Lower lobe of right lung (tissue), 2 donors: Measurements from ENCODE around the gene IFT172. TPM values are rescaled to one million over a fixed set of nuclear protein-coding genes. Genes with fewer than 3 reads are reported as not detected.

ENCODE experiments used
- ATAC-seq, 2 donors: fragments of 200-7000 bp; cut with Tn5 transposase; one replicate each; pipeline ENCODE4 v1.9.1; 2020 to 2022; ENCODE audit warnings: mild to moderate bottlenecking in 2 of 2, moderate library complexity in 2 of 2
- DNase-seq: peaks from one replicate; pipeline ENCODE4 v3.0.0-alpha.2; 2020
- H3K27ac ChIP-seq: fragments of 200-600 bp; one replicate; pipeline ENCODE4 v1.8.0; 2022
- H3K27me3 ChIP-seq: fragments of 200-600 bp; one replicate; pipeline ENCODE4 v1.8.0; 2022; ENCODE audit warnings: low read depth
- H3K36me3 ChIP-seq: fragments of 200-600 bp; one replicate; pipeline ENCODE4 v1.8.0; 2022; ENCODE audit warnings: mild to moderate bottlenecking
- H3K4me1 ChIP-seq: fragments of 200-600 bp; one replicate; pipeline ENCODE4 v1.8.0; 2022
- H3K4me3 ChIP-seq: fragments of 200-600 bp; one replicate; pipeline ENCODE4 v1.8.0; 2022; ENCODE audit warnings: mild to moderate bottlenecking
- H3K9me3 ChIP-seq: fragments of 200-600 bp; one replicate; pipeline ENCODE4 v1.8.0; 2022
- intact Hi-C: fragments of 100-400 bp; cut with DNase I; formaldehyde crosslinking; loops from one replicate; pipeline ENCODE4 v1.11.0; 2022
- total RNA-seq: library from RNA; stranded (reverse); fragmentation: NEBNext Ultra II Directional; extraction: Animal tissue kit (Norgen Biotek cat#: 25700); gene quantifications from one replicate; pipeline ENCODE4 v1.2.1, GENCODE V29; 2021
- TF ChIP-seq, protein P1 (sequence below): fragments of 200-600 bp; IDR thresholded peaks from one replicate; pipeline ENCODE4 v1.8.0; 2022; ENCODE audit warnings: antibody characterized with exemption, mild to moderate bottlenecking
- donor health status: DM: no; HTN: yes; CAD: no; lungs with severe emphysema.

IFT172 gene
- total RNA-seq, 1 donor from 2014 or later, result 38.1 TPM

DNA sequence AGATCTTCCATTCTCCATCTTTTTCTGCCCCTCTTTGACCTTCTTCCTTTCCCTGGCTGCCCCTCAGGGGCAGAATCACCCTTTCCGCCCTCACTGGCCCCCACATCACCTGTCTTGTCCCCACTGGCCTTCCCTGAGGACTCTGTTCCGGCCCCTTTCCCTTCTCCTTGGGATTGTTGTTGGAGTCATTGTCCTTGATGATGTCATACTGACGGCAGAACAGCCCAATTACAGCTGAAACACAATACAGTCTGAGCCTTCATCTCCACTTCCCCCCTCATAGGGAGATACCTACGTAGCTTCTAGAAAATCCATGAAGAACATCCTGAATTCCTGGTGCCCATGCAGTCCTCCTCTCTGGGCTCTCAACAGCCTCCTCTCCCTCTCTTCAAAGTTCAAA, 3.0 kb upstream of the IFT172 start:
- Histone ChIP-seq H3K9me3 (no peaks in the 10 kb centered on the region), H3K27ac (no peak overlapping the region), H3K27me3 (peaks cover 25% of the 10 kb centered on the region), H3K36me3 (no peaks in the 10 kb centered on the region), H3K4me1 (peaks cover 33% of the 10 kb centered on the region), H3K4me3 (no peak overlapping the region)
- no peak for ATAC-seq
- intact Hi-C loops, result no loop called here
- DNase-seq, result no peak
- TF ChIP-seq, protein P1, sequence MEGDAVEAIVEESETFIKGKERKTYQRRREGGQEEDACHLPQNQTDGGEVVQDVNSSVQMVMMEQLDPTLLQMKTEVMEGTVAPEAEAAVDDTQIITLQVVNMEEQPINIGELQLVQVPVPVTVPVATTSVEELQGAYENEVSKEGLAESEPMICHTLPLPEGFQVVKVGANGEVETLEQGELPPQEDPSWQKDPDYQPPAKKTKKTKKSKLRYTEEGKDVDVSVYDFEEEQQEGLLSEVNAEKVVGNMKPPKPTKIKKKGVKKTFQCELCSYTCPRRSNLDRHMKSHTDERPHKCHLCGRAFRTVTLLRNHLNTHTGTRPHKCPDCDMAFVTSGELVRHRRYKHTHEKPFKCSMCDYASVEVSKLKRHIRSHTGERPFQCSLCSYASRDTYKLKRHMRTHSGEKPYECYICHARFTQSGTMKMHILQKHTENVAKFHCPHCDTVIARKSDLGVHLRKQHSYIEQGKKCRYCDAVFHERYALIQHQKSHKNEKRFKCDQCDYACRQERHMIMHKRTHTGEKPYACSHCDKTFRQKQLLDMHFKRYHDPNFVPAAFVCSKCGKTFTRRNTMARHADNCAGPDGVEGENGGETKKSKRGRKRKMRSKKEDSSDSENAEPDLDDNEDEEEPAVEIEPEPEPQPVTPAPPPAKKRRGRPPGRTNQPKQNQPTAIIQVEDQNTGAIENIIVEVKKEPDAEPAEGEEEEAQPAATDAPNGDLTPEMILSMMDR, result no peak

DNA sequence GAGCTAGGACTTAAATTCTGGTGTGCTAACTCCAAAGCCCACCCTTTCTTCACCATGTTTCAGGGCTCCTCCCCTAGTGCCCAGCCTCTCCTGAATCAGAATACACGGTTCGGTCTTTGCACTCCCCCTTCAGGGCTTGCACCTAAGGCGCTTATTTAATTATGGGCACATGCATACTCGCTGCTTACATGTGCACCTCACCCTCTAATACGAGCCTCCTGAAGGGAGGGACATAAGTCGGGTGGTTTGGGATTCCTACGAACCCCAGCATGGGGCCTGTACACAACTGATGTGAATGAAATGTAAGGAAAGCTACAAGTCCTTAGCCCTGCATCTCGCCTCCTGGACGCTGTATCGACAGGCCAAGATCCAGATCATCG, 435 bp downstream of the IFT172 start:
- Histone ChIP-seq H3K4me3 (peak overlapping the region; percentile 70), H3K4me1 (peaks cover 13% of the 10 kb centered on the region), H3K27me3 (peaks cover 3% of the 10 kb centered on the region), H3K9me3 (no peaks in the 10 kb centered on the region), H3K36me3 (peaks cover 18% of the 10 kb centered on the region), H3K27ac (peak overlapping the region; percentile 74)
- peak; percentile 1 to 13 for ATAC-seq
- DNase-seq, result no peak
- intact Hi-C loops, result no loop called here
- TF ChIP-seq, protein P1, result no peak

DNA sequence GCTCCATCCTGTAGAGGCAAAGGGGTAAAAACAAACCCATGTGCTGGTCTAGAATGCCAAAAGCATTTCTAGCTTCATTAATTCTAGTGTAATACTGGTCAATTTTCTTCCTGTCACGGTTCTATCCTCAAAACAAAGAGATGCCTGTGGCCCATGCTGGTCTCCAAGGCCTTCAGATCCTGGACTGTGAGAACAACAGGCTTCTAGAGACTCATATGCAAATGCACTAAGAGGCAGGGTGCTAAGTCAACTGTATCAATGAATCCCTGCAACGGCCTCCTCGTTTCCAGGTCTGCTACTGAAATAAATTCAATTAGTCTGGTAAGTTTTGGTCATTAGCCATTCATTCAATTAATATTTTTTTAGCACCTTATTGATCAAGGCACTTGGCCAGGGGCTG, 4.0 kb downstream of the IFT172 start:
- H3K27ac ChIP-seq, result no peak overlapping the region
- TF ChIP-seq, protein P1, result no peak
- H3K36me3 ChIP-seq, result peaks cover 45% of the 10 kb centered on the region
- peaks cover 13% of the 10 kb centered on the region for H3K4me1 ChIP-seq
- DNase-seq, result no peak
- no peaks in the 10 kb centered on the region for H3K27me3 ChIP-seq
- intact Hi-C loops, result no loop called here
- no peak overlapping the region for H3K4me3 ChIP-seq
- no peaks in the 10 kb centered on the region for H3K9me3 ChIP-seq
- no peak for ATAC-seq

DNA sequence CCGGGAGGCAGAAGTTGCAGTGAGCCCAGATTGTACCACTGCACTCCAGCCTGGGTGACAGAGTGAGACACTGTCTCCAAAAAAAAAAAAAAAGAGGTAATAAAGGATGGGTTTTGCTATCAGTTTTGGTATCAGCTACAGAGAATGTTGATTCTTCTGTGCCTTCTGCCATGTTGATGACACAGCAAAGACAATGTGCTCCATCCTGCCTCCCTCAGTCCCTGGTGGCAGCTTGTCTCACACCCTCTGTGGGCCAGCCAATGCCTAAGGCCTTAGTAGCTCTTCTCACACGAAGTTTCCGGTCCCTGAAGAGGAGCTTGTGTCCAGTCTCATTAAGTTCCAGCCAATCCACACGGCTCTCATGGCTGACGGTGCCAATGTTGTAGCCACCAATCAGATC, 17.6 kb downstream of the IFT172 start:
- Histone ChIP-seq H3K36me3 (peaks cover 65% of the 10 kb centered on the region), H3K27me3 (no peaks in the 10 kb centered on the region), H3K9me3 (no peaks in the 10 kb centered on the region), H3K4me1 (no peaks in the 10 kb centered on the region), H3K4me3 (no peak overlapping the region), H3K27ac (no peak overlapping the region)
- no peak for ATAC-seq
- DNase-seq, result no peak
- intact Hi-C loops, result no loop called here
- TF ChIP-seq, protein P1, result no peak

DNA sequence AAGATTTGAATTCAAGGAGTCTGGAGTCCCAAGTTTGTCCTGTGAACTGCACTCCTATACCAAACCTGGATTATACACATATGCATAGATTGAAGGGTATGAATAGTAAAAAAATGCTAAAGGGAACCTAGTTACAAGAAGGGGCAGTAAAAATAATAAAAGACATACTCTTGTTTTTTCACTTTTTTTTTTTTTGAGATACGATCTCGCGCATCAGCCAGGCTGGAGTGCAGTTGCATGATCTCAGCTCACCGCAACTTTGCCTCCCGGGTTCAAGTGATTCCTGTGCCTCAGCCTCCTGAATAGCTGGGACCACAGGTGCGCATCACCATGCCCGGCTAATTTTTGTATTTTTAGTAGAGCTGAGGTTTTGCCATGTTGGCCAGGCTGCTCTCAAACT, 25.1 kb downstream of the IFT172 start:
- Histone ChIP-seq H3K36me3 (peaks cover 22% of the 10 kb centered on the region), H3K9me3 (no peaks in the 10 kb centered on the region), H3K4me1 (no peaks in the 10 kb centered on the region), H3K27me3 (no peaks in the 10 kb centered on the region), H3K4me3 (no peak overlapping the region), H3K27ac (no peak overlapping the region)
- TF ChIP-seq, protein P1, result no peak
- DNase-seq (no peak), ATAC-seq (no peak)
- intact Hi-C loops, result no loop called here

DNA sequence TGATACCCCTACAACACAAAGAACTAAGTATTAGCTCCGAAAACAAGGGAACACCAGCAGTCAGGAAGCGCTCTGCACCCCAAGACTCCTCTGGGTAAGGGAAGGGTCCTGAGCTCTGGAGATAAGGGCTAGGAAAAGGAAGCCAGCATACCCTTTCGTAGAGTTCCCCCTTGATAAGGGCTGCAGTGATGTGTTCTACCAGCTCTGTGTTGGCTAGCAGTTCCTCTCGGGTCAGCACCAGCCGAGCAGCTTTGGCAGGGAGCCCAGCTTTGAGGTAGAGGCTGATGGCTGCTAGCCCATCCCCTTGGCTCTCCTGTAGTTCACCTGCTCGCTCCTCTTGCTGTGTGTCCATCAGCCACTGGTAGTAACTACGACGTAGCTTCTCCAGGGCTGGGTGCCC, 28.4 kb downstream of the IFT172 start:
- intact Hi-C loops, result no loop called here
- H3K36me3 ChIP-seq, result peaks cover 51% of the 10 kb centered on the region
- no peak overlapping the region for H3K4me3 ChIP-seq
- H3K4me1 ChIP-seq, result no peaks in the 10 kb centered on the region
- H3K9me3 ChIP-seq, result no peaks in the 10 kb centered on the region
- H3K27me3 ChIP-seq, result no peaks in the 10 kb centered on the region
- DNase-seq, result no peak
- no peak for ATAC-seq
- no peak overlapping the region for H3K27ac ChIP-seq
- TF ChIP-seq, protein P1, result no peak
